Ramos (cell line): ENCODE measurements around the gene GJC2.

ENCODE experiments used
- in situ Hi-C: fragments of 300-500 bp; cut with MboI; formaldehyde crosslinking; loops from one replicate; pipeline ENCODE4 v1.14.3; 2022; ENCODE audit warnings: low sequenced_read_pairs; ENCODE audit not compliant: unreplicated experiment

The GJC2 gene

GRCh38 chr1:228168563-228169270 lies 19.0 kb downstream of the GJC2 start:
- in situ Hi-C loops, result no loop called here

GRCh38 chr1:228169345-228169744 lies 19.6 kb downstream of the GJC2 start:
- in situ Hi-C loops, result no loop called here

- in situ Hi-C loops, result loop anchor here (10.0 kb wide), 1 partner anchor 46 kb away; no protein-coding TSS in a partner anchor
Observed at GRCh38 chr1:228170666-228171065, 20.9 kb downstream of the GJC2 start.

- in situ Hi-C loops, result loop anchor here (10.0 kb wide), 1 partner anchor 47 kb away; no protein-coding TSS in a partner anchor
Observed at GRCh38 chr1:228171221-228171891, 21.6 kb downstream of the GJC2 start.

- in situ Hi-C loops, result loop anchor here (10.0 kb wide), 1 partner anchor 48 kb away; no protein-coding TSS in a partner anchor
Observed at GRCh38 chr1:228172591-228173527, 23.1 kb downstream of the GJC2 start.

- in situ Hi-C loops, result loop anchor here (10.0 kb wide), 1 partner anchor 49 kb away; no protein-coding TSS in a partner anchor
Observed at GRCh38 chr1:228173528-228174481, 24.1 kb downstream of the GJC2 start.

GRCh38 chr1:228174482-228175315 lies 25.0 kb downstream of the GJC2 start:
- in situ Hi-C loops, result loop anchor here (10.0 kb wide), 1 partner anchor 50 kb away; no protein-coding TSS in a partner anchor

- in situ Hi-C loops, result loop anchor here (10.0 kb wide), 1 partner anchor 51 kb away; no protein-coding TSS in a partner anchor
Observed at GRCh38 chr1:228175316-228176023, 25.7 kb downstream of the GJC2 start.

GRCh38 chr1:228176024-228176395 lies 26.3 kb downstream of the GJC2 start:
- in situ Hi-C loops, result loop anchor here (10.0 kb wide), 1 partner anchor 51 kb away; no protein-coding TSS in a partner anchor

GRCh38 chr1:228176461-228177182 lies 26.9 kb downstream of the GJC2 start:
- in situ Hi-C loops, result loop anchor here (10.0 kb wide), 1 partner anchor 52 kb away; no protein-coding TSS in a partner anchor

- in situ Hi-C loops, result loop anchor here (10.0 kb wide), 1 partner anchor 52 kb away; no protein-coding TSS in a partner anchor
Observed at GRCh38 chr1:228177183-228177475, 27.4 kb downstream of the GJC2 start.

GRCh38 chr1:228177721-228178710 lies 28.3 kb downstream of the GJC2 start:
- in situ Hi-C loops, result loop anchor here (10.0 kb wide), 1 partner anchor 53 kb away; no protein-coding TSS in a partner anchor

GRCh38 chr1:228178737-228179684 lies 29.3 kb downstream of the GJC2 start:
- in situ Hi-C loops, result loop anchor here (10.0 kb wide), 1 partner anchor 54 kb away; no protein-coding TSS in a partner anchor

- in situ Hi-C loops, result no loop called here
Observed at GRCh38 chr1:228180271-228180958, 30.7 kb downstream of the GJC2 start.
